NCI-H1436 (cell line): Measurements from ENCODE around the gene TINAGL1.

Experiments
- DNase-seq: peaks from one replicate; lab custom pipeline; 2025; lab: John Stamatoyannopoulos, UW

The TINAGL1 gene

GRCh38 chr1:31576201-31576669, at the start of gene TINAGL1:
TINAGL1 (plus strand) TSS chr1:31576515; CDS start chr1:31577149, 634 bp downstream.
- no peak for DNase-seq

GRCh38 chr1:31529999-31530684, 46.2 kb upstream of the TINAGL1 start:
- no peak for DNase-seq

- no peak for DNase-seq
These were observed 44.9 kb upstream of the TINAGL1 start for GRCh38 chr1:31531177-31531999.

GRCh38 chr1:31532173-31532572, 44.1 kb upstream of the TINAGL1 start:
- DNase-seq, result no peak

GRCh38 chr1:31535561-31535960, 40.8 kb upstream of the TINAGL1 start:
- no peak for DNase-seq

- DNase-seq, result no peak
These were observed 37.0 kb upstream of the TINAGL1 start for GRCh38 chr1:31539329-31539728.

- no peak for DNase-seq
These were observed 35.1 kb upstream of the TINAGL1 start for GRCh38 chr1:31541194-31541593.

- DNase-seq, result no peak
These were observed 30.3 kb upstream of the TINAGL1 start for GRCh38 chr1:31545927-31546540.

GRCh38 chr1:31548534-31548906, 27.8 kb upstream of the TINAGL1 start:
- DNase-seq, result no peak

- DNase-seq, result peak; percentile 77
These were observed 27.2 kb upstream of the TINAGL1 start for GRCh38 chr1:31548907-31549808.

- no peak for DNase-seq
These were observed 26.3 kb upstream of the TINAGL1 start for GRCh38 chr1:31549809-31550620.

- no peak for DNase-seq
These were observed 25.1 kb upstream of the TINAGL1 start for GRCh38 chr1:31551208-31551607.

GRCh38 chr1:31552489-31552888, 23.8 kb upstream of the TINAGL1 start:
- no peak for DNase-seq

- DNase-seq, result no peak
These were observed 19.8 kb upstream of the TINAGL1 start for GRCh38 chr1:31556481-31557006.

- no peak for DNase-seq
These were observed 16.6 kb upstream of the TINAGL1 start for GRCh38 chr1:31559715-31560114.

GRCh38 chr1:31560394-31560793, 15.9 kb upstream of the TINAGL1 start:
- DNase-seq, result no peak

GRCh38 chr1:31562707-31563360, 13.5 kb upstream of the TINAGL1 start:
- DNase-seq, result no peak

GRCh38 chr1:31564606-31564989, 11.7 kb upstream of the TINAGL1 start:
- no peak for DNase-seq

- no peak for DNase-seq
These were observed 8.3 kb upstream of the TINAGL1 start for GRCh38 chr1:31567956-31568570.
